Thymus (tissue), 11 donors: ENCODE data around the gene TGIF2. TPM values are rescaled to one million over a fixed set of nuclear protein-coding genes. Genes with fewer than 3 reads are reported as not detected.
A peak's percentile ranks its signal among the peaks of the same experiment; 100 is the strongest.
"Not testable (repeated sequence)": the region's sequence is repeated elsewhere in the genome, so short reads cannot be mapped to it uniquely, and the experiment has no call there.

Experiments
- DNase-seq, 9 donors: peaks; one replicate each; pipeline ENCODE4 v3.0.0-alpha.2; 2013; ENCODE audit warnings: low spot score in 9 of 9, low read depth in 6 of 9, missing footprints in 1 of 9
- H3K27ac ChIP-seq, 2 donors: one replicate each; pipeline ENCODE4 v1.5.1; 2013; ENCODE audit warnings: control low read depth in 1 of 2, low read depth in 1 of 2, low read length in 1 of 2, mild to moderate bottlenecking in 1 of 2, moderate library complexity in 1 of 2
- H3K27me3 ChIP-seq, 2 donors: one replicate each; pipeline ENCODE4 v1.5.1; 2013; ENCODE audit warnings: low read length in 1 of 2; ENCODE audit not compliant: control insufficient read depth in 2 of 2, insufficient read depth in 1 of 2
- H3K36me3 ChIP-seq, 2 donors: one replicate each; pipeline ENCODE4 v1.5.1; 2013; ENCODE audit warnings: low read length in 1 of 2, mild to moderate bottlenecking in 1 of 2, moderate library complexity in 1 of 2; ENCODE audit not compliant: control insufficient read depth in 2 of 2, insufficient read depth in 2 of 2
- H3K4me1 ChIP-seq, 2 donors: one replicate each; pipeline ENCODE4 v1.5.1; 2013; ENCODE audit warnings: low read length in 2 of 2; ENCODE audit not compliant: control insufficient read depth in 2 of 2, insufficient read depth in 2 of 2
- H3K4me3 ChIP-seq, 2 donors: one replicate each; pipeline ENCODE4 v1.5.1; 2013; ENCODE audit warnings: low read length in 2 of 2, control low read depth in 1 of 2, mild to moderate bottlenecking in 1 of 2
- H3K9me3 ChIP-seq, 2 donors: one replicate each; pipeline ENCODE4 v1.5.1; 2013; ENCODE audit warnings: low read length in 1 of 2, mild to moderate bottlenecking in 1 of 2; ENCODE audit not compliant: control insufficient read depth in 2 of 2, insufficient read depth in 1 of 2
- WGBS: extraction: QIAGEN DNeasy Blood & Tissue Kit; methylation state at CpG from one replicate; pipeline ENCODE4 v1.1.7; 2013; 5-methylcytosine and 5-hydroxymethylcytosine counted together
- polyA plus RNA-seq: library from polyadenylated mRNA; stranded (reverse); fragments of 200-250 nt; gene quantifications from one replicate; pipeline ENCODE4 v1.2.3, GENCODE V29; 2013
- total RNA-seq: library from RNA; stranded (reverse); fragments of 120-200 nt; gene quantifications from one replicate; pipeline ENCODE4 v1.2.4, GENCODE V29; 2013
- donor health status: healthy.

TGIF2 gene
- total and polyA plus RNA-seq, 2 donors = 14.2 to 17.9 TPM

DNA sequence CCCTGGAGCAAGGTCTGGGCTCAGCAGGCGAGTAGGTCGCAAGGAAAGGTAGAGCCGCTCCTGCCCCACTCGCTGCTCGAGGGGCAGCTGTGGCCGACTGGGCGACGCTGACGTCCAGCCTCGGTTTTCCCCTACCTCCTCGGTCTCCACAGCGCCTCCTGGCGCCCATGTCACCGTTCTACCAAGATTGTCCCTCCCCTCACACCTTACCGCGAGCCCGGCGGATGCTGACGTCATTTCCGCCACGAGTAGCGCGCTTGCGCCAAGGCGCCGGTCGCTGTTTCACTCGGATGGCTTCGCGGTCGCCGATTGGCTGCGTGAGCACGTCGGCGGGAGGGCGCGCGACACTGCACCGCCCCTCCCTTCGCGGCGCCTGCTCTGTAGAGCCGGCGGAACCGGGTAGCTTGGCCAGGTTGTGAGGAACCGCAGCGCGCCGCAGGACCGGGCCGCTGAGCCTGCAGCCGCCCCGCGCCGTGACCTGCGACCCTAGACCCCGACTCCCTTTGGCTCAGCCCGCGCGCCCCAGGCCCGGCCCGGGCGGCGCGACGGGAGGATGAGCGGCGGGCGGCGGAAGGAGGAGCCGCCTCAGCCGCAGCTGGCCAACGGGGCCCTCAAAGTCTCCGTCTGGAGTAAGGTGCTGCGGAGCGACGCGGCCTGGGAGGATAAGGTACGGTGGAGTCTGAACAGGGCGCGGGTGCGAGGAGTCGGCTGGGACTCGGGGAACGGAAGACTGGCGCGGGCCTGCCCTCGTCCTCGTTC lies 32.2 kb downstream of the TGIF2 start, which contains the start of gene RAB5IF:
RAB5IF (plus strand) TSS at position 381 of the 759 bp plus-strand sequence; CDS start at position 554, 173 bp downstream.
- peaks cover 6 to 26% of the 10 kb centered on the region in 2 donors for H3K4me1 ChIP-seq
- under 1% methylated on average over 90 of the region's 90 CpGs for WGBS

DNA sequence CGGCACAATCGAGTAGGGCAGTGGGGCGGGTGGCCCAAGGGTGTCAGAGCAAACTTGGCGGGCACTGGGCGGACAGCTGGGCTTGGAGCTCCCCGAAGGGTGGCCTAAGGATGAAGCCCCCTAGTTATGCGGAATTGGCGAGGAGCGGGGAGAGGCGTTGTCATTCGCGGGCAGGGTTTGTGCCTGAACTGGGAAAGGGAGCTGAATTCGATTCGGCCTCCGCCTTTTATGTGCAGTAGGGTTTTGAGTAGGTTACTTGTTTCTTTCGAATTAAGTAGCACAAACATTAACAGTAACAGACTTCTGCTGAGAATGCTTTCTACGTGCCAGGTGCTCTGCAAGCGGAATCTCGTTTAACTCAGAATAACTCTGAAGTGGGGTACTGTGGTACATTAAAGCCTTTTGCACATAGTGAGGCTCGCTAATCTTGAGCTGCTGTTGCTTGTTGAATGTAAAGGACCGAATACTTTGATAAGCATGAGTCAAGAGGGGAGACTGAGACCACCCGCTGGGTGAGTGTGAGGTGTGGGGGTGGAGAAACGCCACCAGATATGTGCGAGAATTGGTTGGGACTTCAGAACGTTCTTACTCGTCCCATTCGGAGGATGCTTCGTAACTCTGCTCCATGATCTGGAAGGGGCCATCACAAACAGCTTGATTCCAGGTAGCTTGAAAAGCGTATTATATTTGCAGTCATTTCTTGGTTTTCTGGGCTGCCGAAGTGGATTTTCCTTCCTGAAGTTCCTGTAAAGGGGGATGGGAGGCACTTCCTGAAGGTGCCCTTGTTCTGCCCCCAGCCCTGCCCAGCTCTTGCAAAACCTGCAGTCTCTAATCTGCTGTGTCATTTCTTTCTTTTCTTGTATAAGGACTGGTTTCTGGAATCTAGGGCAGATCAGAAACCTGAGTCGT lies 33.0 kb downstream of the TGIF2 start:
- peaks cover 6 to 26% of the 10 kb centered on the region in 2 donors for H3K4me1 ChIP-seq
- peak overlapping the region; percentile 70 to 89 for H3K4me3 ChIP-seq
- no peaks in the 10 kb centered on the region for H3K9me3 ChIP-seq
- peak overlapping the region; percentile 78 to 79 for H3K27ac ChIP-seq
- WGBS = under 1% methylated on average over 31 of the region's 31 CpGs
- H3K36me3 ChIP-seq = peaks cover 34 to 36% of the 10 kb centered on the region in 2 donors
- H3K27me3 ChIP-seq = no peaks in the 10 kb centered on the region
- DNase-seq = peak in 1 of 9 donors; percentile 48

More for the DNA sequence above, 32.2 kb downstream of the TGIF2 start, which contains the start of gene RAB5IF:
- H3K4me3 ChIP-seq = peak within 1 kb of the TSS; percentile 70 to 89
- H3K27me3 ChIP-seq = no peaks in the 10 kb centered on the region
- no peaks in the 10 kb centered on the region for H3K9me3 ChIP-seq
- H3K36me3 ChIP-seq = peaks cover 26 to 28% of the 10 kb centered on the region in 2 donors
- DNase-seq = peak; percentile 97 to 100 (median 99)
- H3K27ac ChIP-seq = peak within 1 kb of the TSS; percentile 81 to 85

DNA sequence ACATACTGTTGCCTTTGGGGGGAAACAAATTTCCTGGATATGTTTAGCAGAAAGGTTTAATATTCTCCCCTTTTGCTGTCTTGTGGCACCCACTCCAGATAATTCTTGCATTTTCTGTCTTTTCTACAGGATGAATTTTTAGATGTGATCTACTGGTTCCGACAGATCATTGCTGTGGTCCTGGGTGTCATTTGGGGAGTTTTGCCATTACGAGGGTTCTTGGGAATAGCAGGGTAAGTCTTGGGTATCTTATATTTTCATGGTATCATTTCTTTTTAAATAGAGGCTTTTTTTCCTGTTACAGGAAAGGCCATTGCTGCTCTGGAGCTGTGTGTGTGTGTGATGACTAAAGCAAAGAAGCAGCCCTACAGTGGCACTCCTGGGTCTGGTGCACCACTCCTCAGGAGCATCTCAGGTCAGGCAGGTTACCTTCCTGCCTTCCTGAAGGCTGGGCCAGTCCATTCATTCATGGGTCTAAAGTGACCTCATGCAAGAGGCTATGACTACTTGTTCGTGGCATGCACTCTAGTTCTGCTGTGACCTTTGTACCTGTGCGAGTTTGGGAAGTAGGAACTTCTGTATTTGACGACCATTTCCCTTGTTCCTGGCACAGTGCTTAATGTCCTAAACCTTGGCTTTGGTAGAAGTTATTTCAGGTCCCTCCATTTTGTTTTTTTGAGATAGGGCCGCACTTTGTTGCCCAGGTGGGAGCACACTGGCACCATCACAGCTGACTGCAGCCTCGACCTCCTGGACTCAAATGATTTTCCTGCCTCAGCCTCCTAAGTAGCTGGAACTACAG lies 34.4 kb downstream of the TGIF2 start:
- Histone ChIP-seq H3K9me3 (no peaks in the 10 kb centered on the region), H3K27ac (no peak overlapping the region), H3K4me3 (no peak overlapping the region), H3K36me3 (peaks cover 47 to 50% of the 10 kb centered on the region in 2 donors), H3K27me3 (no peaks in the 10 kb centered on the region), H3K4me1 (peaks cover 6 to 26% of the 10 kb centered on the region in 2 donors)
- 97% methylated on average over 7 of the region's 7 CpGs for WGBS
- DNase-seq = no peak

DNA sequence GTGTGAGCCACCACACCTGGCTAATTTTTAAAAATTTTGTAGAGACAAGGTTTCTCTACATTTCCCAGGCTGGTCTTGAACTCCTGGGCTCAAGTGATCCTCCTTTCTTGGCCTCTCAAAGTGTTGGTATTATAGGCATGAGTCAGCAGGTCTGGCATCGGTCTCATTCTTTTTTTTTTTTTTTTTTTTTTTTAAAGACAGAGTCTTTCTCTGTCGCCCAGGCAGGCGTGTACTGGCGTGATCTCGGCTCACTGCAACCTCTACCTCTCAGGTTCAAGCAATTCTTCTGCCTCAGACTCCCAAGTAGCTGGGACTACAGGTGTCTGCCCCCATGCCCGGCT lies 35.0 kb downstream of the TGIF2 start:
- H3K9me3 ChIP-seq, H3K27ac ChIP-seq, DNase-seq, H3K4me3 ChIP-seq, H3K27me3 ChIP-seq: not testable (repeated sequence)
- peaks cover 6 to 28% of the 10 kb centered on the region in 2 donors for H3K4me1 ChIP-seq
- WGBS = 94% methylated on average over 6 of the region's 6 CpGs
- H3K36me3 ChIP-seq = peaks cover 53 to 56% of the 10 kb centered on the region in 2 donors

DNA sequence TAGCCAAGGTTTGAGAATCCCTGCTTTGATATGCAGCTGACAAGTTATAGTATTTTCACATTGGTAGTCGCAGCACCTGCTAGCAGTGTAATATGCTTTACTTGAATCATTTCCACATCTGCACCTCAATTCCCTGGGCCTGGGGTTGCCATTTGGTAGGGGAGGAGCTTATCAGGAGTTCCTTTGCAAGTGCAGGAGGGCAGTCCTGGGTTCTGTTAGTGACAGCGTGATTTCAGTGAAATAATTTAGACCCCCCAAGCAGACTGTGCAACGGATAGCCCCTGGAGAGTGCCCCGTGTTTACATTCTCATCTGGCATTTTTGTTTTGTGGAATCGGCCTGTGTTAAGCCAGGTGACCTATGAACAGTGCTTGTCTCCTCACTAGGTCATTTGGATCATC lies 38.2 kb downstream of the TGIF2 start:
- peaks cover 77 to 80% of the 10 kb centered on the region in 2 donors for H3K36me3 ChIP-seq
- no peak overlapping the region for H3K27ac ChIP-seq
- WGBS = 97% methylated on average over 5 of the region's 5 CpGs
- H3K9me3 ChIP-seq = no peaks in the 10 kb centered on the region
- H3K4me1 ChIP-seq = peaks cover 3 to 25% of the 10 kb centered on the region in 2 donors
- no peak overlapping the region for H3K4me3 ChIP-seq
- no peaks in the 10 kb centered on the region for H3K27me3 ChIP-seq
- no peak for DNase-seq

DNA sequence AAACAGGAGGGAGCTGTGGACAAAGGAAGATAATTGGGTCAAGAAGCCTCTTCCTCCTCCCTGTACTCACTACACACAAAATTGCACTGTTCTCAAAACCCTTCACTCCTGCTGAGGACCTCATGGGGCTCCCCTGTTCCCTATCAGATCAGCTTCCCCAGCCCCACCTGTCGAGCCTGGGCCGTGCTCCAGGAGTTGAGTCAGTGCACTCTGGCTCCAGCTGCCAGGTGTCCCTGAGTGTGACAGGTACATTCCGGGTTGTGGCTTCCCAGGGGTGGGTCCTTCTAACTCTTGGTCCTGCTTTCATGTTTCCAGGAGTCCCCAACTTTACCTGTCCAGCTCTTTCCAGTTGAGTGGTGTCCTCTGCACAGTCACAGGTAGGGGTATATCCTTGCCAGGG lies 40.6 kb downstream of the TGIF2 start:
- WGBS = 95% methylated on average over 3 of the region's 3 CpGs
- Histone ChIP-seq H3K4me3 (no peak overlapping the region), H3K9me3 (no peaks in the 10 kb centered on the region), H3K36me3 (peaks cover 62 to 65% of the 10 kb centered on the region in 2 donors), H3K4me1 (peaks cover 0 to 12% of the 10 kb centered on the region in 2 donors), H3K27me3 (no peaks in the 10 kb centered on the region), H3K27ac (no peak overlapping the region)
- DNase-seq = no peak

DNA sequence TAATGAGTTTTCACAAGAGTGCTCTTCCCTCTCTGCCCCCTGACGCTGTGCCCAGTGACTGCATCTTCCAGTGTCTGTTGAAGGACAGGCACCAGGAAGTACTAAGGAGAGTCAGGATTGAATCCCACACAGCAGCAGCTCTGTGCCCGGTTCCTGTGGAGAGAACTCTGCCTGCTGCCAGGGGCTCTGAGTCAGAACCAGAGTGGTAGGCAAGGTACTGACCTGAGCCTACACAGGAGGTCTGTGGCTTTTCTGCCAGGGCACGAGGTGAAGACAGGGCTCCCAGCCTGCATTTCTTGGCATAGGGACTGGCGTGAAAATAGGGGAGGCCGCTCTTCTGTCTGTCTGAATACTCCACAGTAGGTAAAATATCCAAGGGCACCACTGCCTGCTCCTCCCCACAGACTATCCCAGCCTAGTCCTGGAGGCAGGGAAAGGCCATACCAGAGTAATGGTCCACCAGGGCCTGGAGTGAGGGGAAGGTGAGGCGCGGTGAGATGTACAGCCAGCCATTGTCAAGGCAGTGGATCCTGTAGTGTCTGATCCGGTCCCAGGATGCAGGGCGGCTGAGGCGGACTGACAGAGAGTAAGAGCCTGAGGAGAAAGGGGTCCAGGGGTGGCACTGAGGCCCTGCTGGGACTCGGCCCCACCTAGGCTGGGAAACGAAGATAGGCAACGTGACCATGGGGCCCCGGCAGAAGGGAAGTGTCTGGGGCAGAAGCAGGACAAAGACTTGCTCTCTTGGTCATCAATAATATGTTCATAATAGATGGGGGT lies 41.6 kb downstream of the TGIF2 start:
- 98% methylated on average over 14 of the region's 14 CpGs for WGBS
- Histone ChIP-seq H3K27ac (no peak overlapping the region), H3K9me3 (no peaks in the 10 kb centered on the region), H3K36me3 (peaks cover 54 to 55% of the 10 kb centered on the region in 2 donors), H3K4me1 (peaks cover 0 to 12% of the 10 kb centered on the region in 2 donors), H3K27me3 (no peaks in the 10 kb centered on the region), H3K4me3 (no peak overlapping the region)
- DNase-seq = no peak

DNA sequence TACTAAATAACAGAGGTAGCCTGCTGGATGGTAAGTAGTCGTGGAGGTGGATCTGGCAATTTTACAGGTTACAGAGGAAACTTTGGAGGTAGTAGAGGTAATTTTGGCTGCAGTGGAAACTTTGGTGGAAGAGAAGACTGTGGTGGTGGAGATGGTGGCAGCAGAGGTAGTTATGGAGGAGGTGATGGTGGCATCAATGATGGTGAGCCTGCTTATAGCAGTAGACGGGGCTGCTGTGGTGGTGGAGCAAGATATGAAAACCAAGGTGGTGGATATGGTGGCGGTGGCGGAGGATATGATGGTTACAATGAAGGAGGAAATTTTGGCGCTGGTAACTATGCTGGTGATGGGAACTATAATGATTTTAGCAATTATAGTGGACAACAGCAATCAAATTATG lies 47.5 kb downstream of the TGIF2 start:
- Histone ChIP-seq H3K4me3 (no peak overlapping the region), H3K9me3 (no peaks in the 10 kb centered on the region), H3K27ac (no peak overlapping the region), H3K4me1 (no peaks in the 10 kb centered on the region), H3K36me3 (peaks cover 9 to 28% of the 10 kb centered on the region in 2 donors), H3K27me3 (no peaks in the 10 kb centered on the region)
- 100% methylated on average over 5 of the region's 5 CpGs for WGBS
- no peak for DNase-seq
